HepG2 (cell line): ENCODE results near the gene ZNF446. TPM values are rescaled to one million over a fixed set of nuclear protein-coding genes. Genes with fewer than 3 reads are reported as not detected.
A peak's percentile ranks its signal among the peaks of the same experiment; 100 is the strongest.

Experiments used
- HBP1 ChIP-seq: IDR thresholded peaks from 2 replicates; pipeline ENCODE4 v1.6.1; 2016; ENCODE audit warnings: low read depth, control low read depth
- HHEX ChIP-seq: IDR thresholded peaks from 2 replicates; pipeline ENCODE4 v1.6.1; 2016; ENCODE audit warnings: control low read depth
- NR2C2 ChIP-seq: sonication (generic); formaldehyde crosslinking; IDR thresholded peaks from 2 replicates; pipeline ENCODE4 v1.4.0; 2020; ENCODE audit warnings: missing genetic modification reagents, mild to moderate bottlenecking, moderate library complexity, borderline replicate concordance
- NR2F2 ChIP-seq: IDR thresholded peaks from 2 replicates; pipeline ENCODE4 v1.6.1; 2012; ENCODE audit warnings: low read depth, inconsistent platforms, borderline replicate concordance
- RBM22 ChIP-seq: fragments of 200-400 bp; formaldehyde crosslinking; optimal IDR thresholded peaks from 2 replicates; pipeline ENCODE3; 2017; ENCODE audit warnings: mild to moderate bottlenecking, low read length, moderate library complexity
- RFX5 ChIP-seq: IDR thresholded peaks from 2 replicates; pipeline ENCODE4 v1.6.1; 2011; ENCODE audit warnings: low read depth, low read length, improper control_type of control experiment
- SAFB2 ChIP-seq: sonication (generic); formaldehyde crosslinking; IDR thresholded peaks from 2 replicates; pipeline ENCODE4 v1.5.1; 2020; ENCODE audit warnings: missing genetic modification reagents, low read depth, mild to moderate bottlenecking, borderline replicate concordance
- SCMH1 ChIP-seq: sonication (generic); formaldehyde crosslinking; IDR thresholded peaks from 2 replicates; pipeline ENCODE4 v1.9.0; 2021; ENCODE audit warnings: missing genetic modification reagents, mild to moderate bottlenecking, borderline replicate concordance
- SRSF1 ChIP-seq: fragments of 200-400 bp; formaldehyde crosslinking; optimal IDR thresholded peaks from 2 replicates; pipeline ENCODE3; 2017; ENCODE audit warnings: mild to moderate bottlenecking, low read depth, low read length, moderate library complexity
- SRSF9 ChIP-seq: fragments of 200-400 bp; formaldehyde crosslinking; IDR thresholded peaks from 2 replicates; pipeline ENCODE4 v1.6.1; 2018; ENCODE audit warnings: borderline replicate concordance, mild to moderate bottlenecking, low read depth, low read length; ENCODE audit not compliant: insufficient read depth, poor library complexity, severe bottlenecking
- TAF15 ChIP-seq: fragments of 200-400 bp; formaldehyde crosslinking; IDR thresholded peaks from one replicate; pipeline ENCODE4 v1.6.1; 2018; ENCODE audit warnings: mild to moderate bottlenecking, low read depth, low read length; ENCODE audit not compliant: poor library complexity, severe bottlenecking
- TBX2 ChIP-seq: sonication (generic); formaldehyde crosslinking; IDR thresholded peaks from 2 replicates; pipeline ENCODE4 v1.5.0; 2020; ENCODE audit warnings: missing genetic modification reagents, mild to moderate bottlenecking, borderline replicate concordance
- ZBTB7B ChIP-seq: sonication (generic); formaldehyde crosslinking; IDR thresholded peaks from 2 replicates; pipeline ENCODE4 v1.4.0; 2020; ENCODE audit warnings: missing genetic modification reagents
- ZFP36 ChIP-seq: fragments of 150-350 bp; IDR thresholded peaks from 2 replicates; pipeline ENCODE4 v1.6.1; 2018; ENCODE audit warnings: borderline replicate concordance, low read length, low read depth; ENCODE audit not compliant: partially characterized antibody
- ZFP62 ChIP-seq: sonication (generic); formaldehyde crosslinking; IDR thresholded peaks from 2 replicates; pipeline ENCODE4 v1.4.0; 2020; ENCODE audit warnings: missing genetic modification reagents
- ZNF83 ChIP-seq: sonication (generic); formaldehyde crosslinking; IDR thresholded peaks from 2 replicates; pipeline ENCODE4 v1.4.0; 2020; ENCODE audit warnings: missing genetic modification reagents, mild to moderate bottlenecking, borderline replicate concordance
- polyA plus RNA-seq, 8 experiments: library from polyadenylated mRNA; depleted of rRNA in 3 of 8; stranded (reverse) in 7 of 8; unstranded in 1 of 8; fragments of >200 nt; fragmentation: Illumina TruSeq in 4 of 8; extraction: Trizol in 4 of 8; gene quantifications; 2 replicates each; pipeline versions ENCODE4 v1.2.1 to v1.2.3, GENCODE V29; 2011 to 2016; ENCODE audit warnings: low read depth in 4 of 8, missing spikeins in 1 of 8, mixed read lengths in 1 of 8; ENCODE audit not compliant: insufficient read depth in 1 of 8
- total RNA-seq, 5 experiments: library from RNA; depleted of rRNA; stranded (reverse); fragments of >200 nt; fragmentation: Illumina TruSeq; extraction: Trizol; gene quantifications; 2 replicates each; pipeline ENCODE4 v1.2.3, GENCODE V29; 2016; ENCODE audit warnings: low read depth in 1 of 5
- TF ChIP-seq, protein P1 (sequence below): sonication (generic); formaldehyde crosslinking; conservative IDR thresholded peaks from 2 replicates; pipeline ENCODE4 v1.8.0; 2022; ENCODE audit warnings: missing genetic modification reagents
- TF ChIP-seq, protein P2 (sequence below): IDR thresholded peaks from 2 replicates; pipeline ENCODE4 v1.4.0; 2020; ENCODE audit warnings: mild to moderate bottlenecking, missing genetic modification reagents
- TF ChIP-seq, protein P3 (sequence below): sonication (generic); formaldehyde crosslinking; IDR thresholded peaks from 2 replicates; pipeline ENCODE4 v1.5.1; 2020; ENCODE audit warnings: missing genetic modification reagents, mild to moderate bottlenecking, borderline replicate concordance

ZNF446 gene
- total and polyA plus RNA-seq, 2 of the 13 experiments (the other 11 are each of a cell fraction or from before 2014, with no cell fraction given) = 3.0 to 3.6 TPM

GRCh38 chr19:58499021-58499927, 23.1 kb downstream of the ZNF446 start (continued):
- TF ChIP-seq ZFP62 = no peak
- TF ChIP-seq NR2C2 = peak; percentile 98
- no peak for TF ChIP-seq ZNF83
- TF ChIP-seq, protein P1, sequence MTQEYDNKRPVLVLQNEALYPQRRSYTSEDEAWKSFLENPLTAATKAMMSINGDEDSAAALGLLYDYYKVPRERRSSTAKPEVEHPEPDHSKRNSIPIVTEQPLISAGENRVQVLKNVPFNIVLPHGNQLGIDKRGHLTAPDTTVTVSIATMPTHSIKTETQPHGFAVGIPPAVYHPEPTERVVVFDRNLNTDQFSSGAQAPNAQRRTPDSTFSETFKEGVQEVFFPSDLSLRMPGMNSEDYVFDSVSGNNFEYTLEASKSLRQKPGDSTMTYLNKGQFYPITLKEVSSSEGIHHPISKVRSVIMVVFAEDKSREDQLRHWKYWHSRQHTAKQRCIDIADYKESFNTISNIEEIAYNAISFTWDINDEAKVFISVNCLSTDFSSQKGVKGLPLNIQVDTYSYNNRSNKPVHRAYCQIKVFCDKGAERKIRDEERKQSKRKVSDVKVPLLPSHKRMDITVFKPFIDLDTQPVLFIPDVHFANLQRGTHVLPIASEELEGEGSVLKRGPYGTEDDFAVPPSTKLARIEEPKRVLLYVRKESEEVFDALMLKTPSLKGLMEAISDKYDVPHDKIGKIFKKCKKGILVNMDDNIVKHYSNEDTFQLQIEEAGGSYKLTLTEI (CRISPR knock-in tag) = no peak
- TF ChIP-seq TAF15 = no peak
- peak; percentile 18; the same call in 1 of the 2 replicates for TF ChIP-seq SAFB2 (CRISPR knock-in tag)
- TF ChIP-seq NR2F2 = no peak
- TF ChIP-seq, protein P2, sequence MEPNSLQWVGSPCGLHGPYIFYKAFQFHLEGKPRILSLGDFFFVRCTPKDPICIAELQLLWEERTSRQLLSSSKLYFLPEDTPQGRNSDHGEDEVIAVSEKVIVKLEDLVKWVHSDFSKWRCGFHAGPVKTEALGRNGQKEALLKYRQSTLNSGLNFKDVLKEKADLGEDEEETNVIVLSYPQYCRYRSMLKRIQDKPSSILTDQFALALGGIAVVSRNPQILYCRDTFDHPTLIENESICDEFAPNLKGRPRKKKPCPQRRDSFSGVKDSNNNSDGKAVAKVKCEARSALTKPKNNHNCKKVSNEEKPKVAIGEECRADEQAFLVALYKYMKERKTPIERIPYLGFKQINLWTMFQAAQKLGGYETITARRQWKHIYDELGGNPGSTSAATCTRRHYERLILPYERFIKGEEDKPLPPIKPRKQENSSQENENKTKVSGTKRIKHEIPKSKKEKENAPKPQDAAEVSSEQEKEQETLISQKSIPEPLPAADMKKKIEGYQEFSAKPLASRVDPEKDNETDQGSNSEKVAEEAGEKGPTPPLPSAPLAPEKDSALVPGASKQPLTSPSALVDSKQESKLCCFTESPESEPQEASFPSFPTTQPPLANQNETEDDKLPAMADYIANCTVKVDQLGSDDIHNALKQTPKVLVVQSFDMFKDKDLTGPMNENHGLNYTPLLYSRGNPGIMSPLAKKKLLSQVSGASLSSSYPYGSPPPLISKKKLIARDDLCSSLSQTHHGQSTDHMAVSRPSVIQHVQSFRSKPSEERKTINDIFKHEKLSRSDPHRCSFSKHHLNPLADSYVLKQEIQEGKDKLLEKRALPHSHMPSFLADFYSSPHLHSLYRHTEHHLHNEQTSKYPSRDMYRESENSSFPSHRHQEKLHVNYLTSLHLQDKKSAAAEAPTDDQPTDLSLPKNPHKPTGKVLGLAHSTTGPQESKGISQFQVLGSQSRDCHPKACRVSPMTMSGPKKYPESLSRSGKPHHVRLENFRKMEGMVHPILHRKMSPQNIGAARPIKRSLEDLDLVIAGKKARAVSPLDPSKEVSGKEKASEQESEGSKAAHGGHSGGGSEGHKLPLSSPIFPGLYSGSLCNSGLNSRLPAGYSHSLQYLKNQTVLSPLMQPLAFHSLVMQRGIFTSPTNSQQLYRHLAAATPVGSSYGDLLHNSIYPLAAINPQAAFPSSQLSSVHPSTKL (CRISPR knock-in tag) = peak; percentile 65
- peak; percentile 90 for TF ChIP-seq HBP1 (CRISPR knock-in tag)
- no peak for TF ChIP-seq ZFP36
- TF ChIP-seq, protein P3, sequence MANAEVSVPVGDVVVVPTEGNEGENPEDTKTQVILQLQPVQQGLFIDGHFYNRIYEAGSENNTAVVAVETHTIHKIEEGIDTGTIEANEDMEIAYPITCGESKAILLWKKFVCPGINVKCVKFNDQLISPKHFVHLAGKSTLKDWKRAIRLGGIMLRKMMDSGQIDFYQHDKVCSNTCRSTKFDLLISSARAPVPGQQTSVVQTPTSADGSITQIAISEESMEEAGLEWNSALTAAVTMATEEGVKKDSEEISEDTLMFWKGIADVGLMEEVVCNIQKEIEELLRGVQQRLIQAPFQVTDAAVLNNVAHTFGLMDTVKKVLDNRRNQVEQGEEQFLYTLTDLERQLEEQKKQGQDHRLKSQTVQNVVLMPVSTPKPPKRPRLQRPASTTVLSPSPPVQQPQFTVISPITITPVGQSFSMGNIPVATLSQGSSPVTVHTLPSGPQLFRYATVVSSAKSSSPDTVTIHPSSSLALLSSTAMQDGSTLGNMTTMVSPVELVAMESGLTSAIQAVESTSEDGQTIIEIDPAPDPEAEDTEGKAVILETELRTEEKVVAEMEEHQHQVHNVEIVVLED = peak; percentile 94
- peak; percentile 83 for TF ChIP-seq ZBTB7B
- no peak for TF ChIP-seq SRSF9
- no peak for TF ChIP-seq SCMH1 (CRISPR knock-in tag)
- peak; percentile 69; the same call in 1 of the 2 replicates for TF ChIP-seq TBX2 (CRISPR knock-in tag)
- TF ChIP-seq SRSF1 = no peak
- TF ChIP-seq RFX5 = peak; percentile 39; the same call in 1 of the 2 replicates
- no peak for TF ChIP-seq RBM22
- peak; percentile 50; the same call in 1 of the 2 replicates for TF ChIP-seq HHEX (CRISPR knock-in tag)
